ENCODE data around the gene COQ10A. TPM values are rescaled to one million over a fixed set of nuclear protein-coding genes. Genes with fewer than 3 reads are reported as not detected.

COQ10A gene
- total and polyA plus RNA-seq, 10 of the 15 experiments (the other 5 are each of a cell fraction or from before 2014, with no cell fraction given): 3.3 to 19.5 (median 6.9) TPM

DNA sequence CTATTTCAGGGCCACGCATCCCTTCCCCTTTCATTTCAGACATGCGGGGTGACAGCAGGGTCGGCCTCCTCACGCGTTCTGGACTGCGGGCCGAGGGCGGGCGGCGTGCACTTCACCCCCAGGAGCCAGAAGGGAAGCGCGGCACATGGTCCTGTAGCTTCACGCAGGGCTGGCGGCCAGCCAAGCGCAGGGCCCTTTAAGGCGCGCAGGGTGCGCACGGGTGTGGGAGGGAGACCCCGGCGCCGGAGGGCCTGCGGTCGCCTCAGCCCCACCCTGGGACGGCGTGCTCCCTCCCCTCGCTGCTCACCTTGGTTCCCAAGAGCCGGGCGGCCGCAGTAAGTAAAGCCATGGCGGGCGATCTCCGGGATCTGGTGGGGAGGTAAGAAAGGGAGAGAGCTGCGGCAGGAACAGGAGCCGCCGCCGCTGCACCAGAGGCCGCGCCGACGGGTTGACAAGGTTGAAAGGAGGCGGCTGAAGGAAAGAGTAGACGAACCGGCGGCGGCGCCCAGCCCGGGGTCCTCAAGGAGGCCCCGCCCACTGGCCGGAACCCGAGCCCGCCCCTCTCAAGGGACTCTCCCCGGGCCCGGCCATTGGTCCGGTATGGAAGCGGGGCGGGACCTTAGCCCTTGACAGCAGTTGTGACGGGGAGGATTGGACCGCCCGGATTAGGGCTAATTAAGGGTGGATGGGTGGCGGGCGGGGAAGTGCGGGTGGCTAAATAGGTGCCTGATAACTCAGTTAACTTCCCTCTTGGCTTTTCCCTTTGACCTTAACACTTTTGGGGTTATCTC is 33.3 kb downstream of the COQ10A start, which contains the start of gene CS (continued):
- TF ChIP-seq POLR2A (IDR thresholded peaks at IDR 0.05; ENCODE audit: low read depth, low read length): peak; percentile 84
- peak; percentile 87 for TF ChIP-seq NKRF (conservative IDR thresholded peaks at IDR 0.05)
- TF ChIP-seq, protein P1, sequence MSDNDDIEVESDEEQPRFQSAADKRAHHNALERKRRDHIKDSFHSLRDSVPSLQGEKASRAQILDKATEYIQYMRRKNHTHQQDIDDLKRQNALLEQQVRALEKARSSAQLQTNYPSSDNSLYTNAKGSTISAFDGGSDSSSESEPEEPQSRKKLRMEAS (IDR thresholded peaks at IDR 0.05; ENCODE audit: low read depth, low read length): peak; percentile 66
- TF ChIP-seq FOXK2 (IDR thresholded peaks at IDR 0.05): no peak
- TF ChIP-seq, protein P2, sequence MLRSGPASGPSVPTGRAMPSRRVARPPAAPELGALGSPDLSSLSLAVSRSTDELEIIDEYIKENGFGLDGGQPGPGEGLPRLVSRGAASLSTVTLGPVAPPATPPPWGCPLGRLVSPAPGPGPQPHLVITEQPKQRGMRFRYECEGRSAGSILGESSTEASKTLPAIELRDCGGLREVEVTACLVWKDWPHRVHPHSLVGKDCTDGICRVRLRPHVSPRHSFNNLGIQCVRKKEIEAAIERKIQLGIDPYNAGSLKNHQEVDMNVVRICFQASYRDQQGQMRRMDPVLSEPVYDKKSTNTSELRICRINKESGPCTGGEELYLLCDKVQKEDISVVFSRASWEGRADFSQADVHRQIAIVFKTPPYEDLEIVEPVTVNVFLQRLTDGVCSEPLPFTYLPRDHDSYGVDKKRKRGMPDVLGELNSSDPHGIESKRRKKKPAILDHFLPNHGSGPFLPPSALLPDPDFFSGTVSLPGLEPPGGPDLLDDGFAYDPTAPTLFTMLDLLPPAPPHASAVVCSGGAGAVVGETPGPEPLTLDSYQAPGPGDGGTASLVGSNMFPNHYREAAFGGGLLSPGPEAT (IDR thresholded peaks at IDR 0.05; ENCODE audit: low read depth): peak; percentile 68
- peak; percentile 49 to 91 for TF ChIP-seq BHLHE40 (IDR thresholded peaks at IDR 0.05; ENCODE audit: borderline replicate concordance in 1 of 2, low read depth in 2 of 2, low read length in 1 of 2)
- peak; percentile 69; the same call in 1 of the 2 replicates for TF ChIP-seq CHD2 (IDR thresholded peaks at IDR 0.05; ENCODE audit: borderline replicate concordance, low read depth, low read length)
- TF ChIP-seq, protein P3, sequence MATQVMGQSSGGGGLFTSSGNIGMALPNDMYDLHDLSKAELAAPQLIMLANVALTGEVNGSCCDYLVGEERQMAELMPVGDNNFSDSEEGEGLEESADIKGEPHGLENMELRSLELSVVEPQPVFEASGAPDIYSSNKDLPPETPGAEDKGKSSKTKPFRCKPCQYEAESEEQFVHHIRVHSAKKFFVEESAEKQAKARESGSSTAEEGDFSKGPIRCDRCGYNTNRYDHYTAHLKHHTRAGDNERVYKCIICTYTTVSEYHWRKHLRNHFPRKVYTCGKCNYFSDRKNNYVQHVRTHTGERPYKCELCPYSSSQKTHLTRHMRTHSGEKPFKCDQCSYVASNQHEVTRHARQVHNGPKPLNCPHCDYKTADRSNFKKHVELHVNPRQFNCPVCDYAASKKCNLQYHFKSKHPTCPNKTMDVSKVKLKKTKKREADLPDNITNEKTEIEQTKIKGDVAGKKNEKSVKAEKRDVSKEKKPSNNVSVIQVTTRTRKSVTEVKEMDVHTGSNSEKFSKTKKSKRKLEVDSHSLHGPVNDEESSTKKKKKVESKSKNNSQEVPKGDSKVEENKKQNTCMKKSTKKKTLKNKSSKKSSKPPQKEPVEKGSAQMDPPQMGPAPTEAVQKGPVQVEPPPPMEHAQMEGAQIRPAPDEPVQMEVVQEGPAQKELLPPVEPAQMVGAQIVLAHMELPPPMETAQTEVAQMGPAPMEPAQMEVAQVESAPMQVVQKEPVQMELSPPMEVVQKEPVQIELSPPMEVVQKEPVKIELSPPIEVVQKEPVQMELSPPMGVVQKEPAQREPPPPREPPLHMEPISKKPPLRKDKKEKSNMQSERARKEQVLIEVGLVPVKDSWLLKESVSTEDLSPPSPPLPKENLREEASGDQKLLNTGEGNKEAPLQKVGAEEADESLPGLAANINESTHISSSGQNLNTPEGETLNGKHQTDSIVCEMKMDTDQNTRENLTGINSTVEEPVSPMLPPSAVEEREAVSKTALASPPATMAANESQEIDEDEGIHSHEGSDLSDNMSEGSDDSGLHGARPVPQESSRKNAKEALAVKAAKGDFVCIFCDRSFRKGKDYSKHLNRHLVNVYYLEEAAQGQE (IDR thresholded peaks at IDR 0.05; ENCODE audit: low read depth, low read length): no peak
- TF ChIP-seq RFX5 (IDR thresholded peaks at IDR 0.05; ENCODE audit: low read depth, low read length): no peak
- TF ChIP-seq SMAD5 (IDR thresholded peaks at IDR 0.05; ENCODE audit: low read depth): peak; percentile 73; the same call in 1 of the 2 replicates
- peak; percentile 81 for TF ChIP-seq SP1 (IDR thresholded peaks at IDR 0.05; ENCODE audit: low read depth, low read length)
- TF ChIP-seq LARP7 (IDR thresholded peaks at IDR 0.05): peak; percentile 94; the same call in 1 of the 2 replicates
- 0 out of 2 replicates have a peak, but pooled peaks have one; percentile 19 for TF ChIP-seq NR2C1 (IDR thresholded peaks at IDR 0.05)
- TF ChIP-seq CHD1 (IDR thresholded peaks at IDR 0.05; ENCODE audit: low read depth, low read length): no peak
- no peak for TF ChIP-seq IRF4 (IDR thresholded peaks at IDR 0.05; ENCODE audit: low read depth, low read length)
- TF ChIP-seq ZBTB40 (IDR thresholded peaks at IDR 0.05; ENCODE audit: borderline replicate concordance): no peak
- 0 out of 2 replicates have a peak, but pooled peaks have one; percentile 77 for TF ChIP-seq GATAD2B (conservative IDR thresholded peaks at IDR 0.05; ENCODE audit: low read depth)
- peak; percentile 41; the same call in 1 of the 2 replicates for TF ChIP-seq HDGF (IDR thresholded peaks at IDR 0.05)
